Measurements from ENCODE around the gene GRM3.

DNA sequence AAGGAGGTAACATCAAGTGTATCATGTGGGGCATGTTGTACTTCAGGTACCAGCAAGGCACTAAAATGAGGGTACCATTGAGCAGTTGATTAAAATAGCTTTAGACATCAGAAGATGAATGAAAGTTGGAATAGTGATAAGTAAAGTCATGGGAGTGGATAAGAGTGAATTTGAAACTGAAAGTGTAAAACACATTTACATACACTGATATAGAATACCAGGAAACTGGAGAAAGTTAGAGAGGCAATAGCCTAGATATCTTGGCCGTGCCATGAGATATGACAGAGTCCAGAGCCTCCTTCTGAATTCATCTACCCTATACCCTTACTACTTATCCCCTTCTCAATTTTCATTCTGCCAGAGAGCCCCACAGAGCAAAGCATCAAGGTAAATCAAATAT is 76.6 kb downstream of the GRM3 start:
- TF ChIP-seq, protein P1, sequence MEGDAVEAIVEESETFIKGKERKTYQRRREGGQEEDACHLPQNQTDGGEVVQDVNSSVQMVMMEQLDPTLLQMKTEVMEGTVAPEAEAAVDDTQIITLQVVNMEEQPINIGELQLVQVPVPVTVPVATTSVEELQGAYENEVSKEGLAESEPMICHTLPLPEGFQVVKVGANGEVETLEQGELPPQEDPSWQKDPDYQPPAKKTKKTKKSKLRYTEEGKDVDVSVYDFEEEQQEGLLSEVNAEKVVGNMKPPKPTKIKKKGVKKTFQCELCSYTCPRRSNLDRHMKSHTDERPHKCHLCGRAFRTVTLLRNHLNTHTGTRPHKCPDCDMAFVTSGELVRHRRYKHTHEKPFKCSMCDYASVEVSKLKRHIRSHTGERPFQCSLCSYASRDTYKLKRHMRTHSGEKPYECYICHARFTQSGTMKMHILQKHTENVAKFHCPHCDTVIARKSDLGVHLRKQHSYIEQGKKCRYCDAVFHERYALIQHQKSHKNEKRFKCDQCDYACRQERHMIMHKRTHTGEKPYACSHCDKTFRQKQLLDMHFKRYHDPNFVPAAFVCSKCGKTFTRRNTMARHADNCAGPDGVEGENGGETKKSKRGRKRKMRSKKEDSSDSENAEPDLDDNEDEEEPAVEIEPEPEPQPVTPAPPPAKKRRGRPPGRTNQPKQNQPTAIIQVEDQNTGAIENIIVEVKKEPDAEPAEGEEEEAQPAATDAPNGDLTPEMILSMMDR (conservative IDR thresholded peaks at IDR 0.05 in 1 of 2, IDR thresholded peaks at IDR 0.05 in 1 of 2; ENCODE audit: low read depth in 1 of 2, low read length in 2 of 2) = no peak
- TF ChIP-seq EZH2 (IDR thresholded peaks at IDR 0.05; ENCODE audit: low read length, missing control alignments) = no peak
